ENCODE results near the gene TNFRSF14. TPM values are rescaled to one million over a fixed set of nuclear protein-coding genes. Genes with fewer than 3 reads are reported as not detected.
A peak's percentile ranks its signal among the peaks of the same experiment; 100 is the strongest.

The TNFRSF14 gene
- total RNA-seq, 1 donor from 2014 or later, result 191 TPM

GRCh38 chr1:2526824-2527555 lies 29.2 kb upstream of the TNFRSF14 start:
- H3K4me1 Mint-ChIP-seq (ENCODE audit: low read depth), result peaks cover 31% of the 10 kb centered on the region
- no peaks in the 10 kb centered on the region for H3K9me3 Mint-ChIP-seq
- H3K4me3 Mint-ChIP-seq (ENCODE audit: low read depth), result peak overlapping the region; percentile 19
- peaks cover 23% of the 10 kb centered on the region for H3K27me3 Mint-ChIP-seq (ENCODE audit: low read depth)
- peaks cover 11% of the 10 kb centered on the region for H3K36me3 Mint-ChIP-seq (ENCODE audit: low read depth)
- peak; percentile 38 for DNase-seq (ENCODE audit: low spot score)
- H3K27ac Mint-ChIP-seq, result no peak overlapping the region
- intact Hi-C loops (cut with micrococcal nuclease), result loop anchor here (1.0 to 10.0 kb wide), 7 partner anchors 20 to 395 kb away; partner anchors contain the start of genes FAAP20, MORN1, PEX10 and RER1

- Mint-ChIP-seq H3K4me3 (ENCODE audit: low read depth) (no peak overlapping the region), H3K27me3 (ENCODE audit: low read depth) (peaks cover 25% of the 10 kb centered on the region)
Measured at GRCh38 chr1:2527556-2527860, 28.7 kb upstream of the TNFRSF14 start.

GRCh38 chr1:2528016-2528415 lies 28.2 kb upstream of the TNFRSF14 start:
- Mint-ChIP-seq H3K4me3 (ENCODE audit: low read depth) (no peak overlapping the region), H3K4me1 (ENCODE audit: low read depth) (peaks cover 24% of the 10 kb centered on the region), H3K9me3 (no peaks in the 10 kb centered on the region), H3K27me3 (ENCODE audit: low read depth) (peaks cover 27% of the 10 kb centered on the region), H3K27ac (no peak overlapping the region), H3K36me3 (ENCODE audit: low read depth) (peaks cover 3% of the 10 kb centered on the region)
- no peak for DNase-seq (ENCODE audit: low spot score)
- intact Hi-C loops (cut with micrococcal nuclease), result loop anchor here (5.0 to 10.0 kb wide), 2 partner anchors 213 to 396 kb away; no protein-coding TSS in a partner anchor

More at GRCh38 chr1:2527556-2527860, 28.7 kb upstream of the TNFRSF14 start:
- peaks cover 29% of the 10 kb centered on the region for H3K4me1 Mint-ChIP-seq (ENCODE audit: low read depth)
- intact Hi-C loops (cut with micrococcal nuclease), result loop anchor here (2.0 to 10.0 kb wide), 3 partner anchors 213 to 395 kb away; partner anchors contain the start of gene FAAP20
- peaks cover 6% of the 10 kb centered on the region for H3K36me3 Mint-ChIP-seq (ENCODE audit: low read depth)
- no peak for DNase-seq (ENCODE audit: low spot score)
- H3K9me3 Mint-ChIP-seq, result no peaks in the 10 kb centered on the region
- no peak overlapping the region for H3K27ac Mint-ChIP-seq

- no peak for DNase-seq (ENCODE audit: low spot score)
- H3K36me3 Mint-ChIP-seq (ENCODE audit: low read depth), result peaks cover 3% of the 10 kb centered on the region
- no peak overlapping the region for H3K27ac Mint-ChIP-seq
- peaks cover 32% of the 10 kb centered on the region for H3K27me3 Mint-ChIP-seq (ENCODE audit: low read depth)
- H3K4me1 Mint-ChIP-seq (ENCODE audit: low read depth), result peaks cover 19% of the 10 kb centered on the region
- no peaks in the 10 kb centered on the region for H3K9me3 Mint-ChIP-seq
- intact Hi-C loops (cut with micrococcal nuclease), result loop anchor here (5.0 to 10.0 kb wide), 2 partner anchors 214 to 396 kb away; no protein-coding TSS in a partner anchor
- H3K4me3 Mint-ChIP-seq (ENCODE audit: low read depth), result no peak overlapping the region
Measured at GRCh38 chr1:2528611-2528965, 27.6 kb upstream of the TNFRSF14 start.

- intact Hi-C loops (cut with micrococcal nuclease), result loop anchor here (5.0 to 10.0 kb wide), 2 partner anchors 214 to 397 kb away; no protein-coding TSS in a partner anchor
- no peaks in the 10 kb centered on the region for H3K9me3 Mint-ChIP-seq
- peaks cover 36% of the 10 kb centered on the region for H3K27me3 Mint-ChIP-seq (ENCODE audit: low read depth)
- no peak overlapping the region for H3K27ac Mint-ChIP-seq
- H3K36me3 Mint-ChIP-seq (ENCODE audit: low read depth), result peaks cover 3% of the 10 kb centered on the region
- peak overlapping the region; percentile 49 for H3K4me3 Mint-ChIP-seq (ENCODE audit: low read depth)
- H3K4me1 Mint-ChIP-seq (ENCODE audit: low read depth), result peaks cover 15% of the 10 kb centered on the region
- no peak for DNase-seq (ENCODE audit: low spot score)
Measured at GRCh38 chr1:2528966-2529783, 27.0 kb upstream of the TNFRSF14 start.

GRCh38 chr1:2529784-2530512 lies 26.2 kb upstream of the TNFRSF14 start, which contains the start of gene HES5:
Gene HES5, minus strand, starts transcription at chr1:2530263. Its CDS starts 99 bp downstream, at chr1:2530164.
- DNase-seq (ENCODE audit: low spot score), result no peak
- intact Hi-C loops (cut with micrococcal nuclease), result loop anchor here (5.0 to 10.0 kb wide), 2 partner anchors 215 to 398 kb away; no protein-coding TSS in a partner anchor
- Mint-ChIP-seq H3K4me3 (ENCODE audit: low read depth) (peak within 1 kb of the TSS; percentile 49), H3K27me3 (ENCODE audit: low read depth) (peaks cover 39% of the 10 kb centered on the region), H3K27ac (no peak within 1 kb of the TSS), H3K36me3 (ENCODE audit: low read depth) (peaks cover 3% of the 10 kb centered on the region), H3K4me1 (ENCODE audit: low read depth) (peaks cover 8% of the 10 kb centered on the region), H3K9me3 (no peaks in the 10 kb centered on the region)

- peaks cover 43% of the 10 kb centered on the region for H3K27me3 Mint-ChIP-seq (ENCODE audit: low read depth)
- H3K4me3 Mint-ChIP-seq (ENCODE audit: low read depth), result no peak overlapping the region
- peaks cover 5% of the 10 kb centered on the region for H3K4me1 Mint-ChIP-seq (ENCODE audit: low read depth)
- H3K27ac Mint-ChIP-seq, result no peak overlapping the region
- no peaks in the 10 kb centered on the region for H3K9me3 Mint-ChIP-seq
- H3K36me3 Mint-ChIP-seq (ENCODE audit: low read depth), result no peaks in the 10 kb centered on the region
- no peak for DNase-seq (ENCODE audit: low spot score)
- intact Hi-C loops (cut with micrococcal nuclease), result no loop called here
Measured at GRCh38 chr1:2530513-2531361, 25.4 kb upstream of the TNFRSF14 start.

GRCh38 chr1:2532485-2533160 lies 23.5 kb upstream of the TNFRSF14 start:
- peaks cover 40% of the 10 kb centered on the region for H3K27me3 Mint-ChIP-seq (ENCODE audit: low read depth)
- intact Hi-C loops (cut with micrococcal nuclease), result no loop called here
- H3K4me1 Mint-ChIP-seq (ENCODE audit: low read depth), result no peaks in the 10 kb centered on the region
- H3K27ac Mint-ChIP-seq, result no peak overlapping the region
- H3K4me3 Mint-ChIP-seq (ENCODE audit: low read depth), result no peak overlapping the region
- H3K36me3 Mint-ChIP-seq (ENCODE audit: low read depth), result no peaks in the 10 kb centered on the region
- DNase-seq (ENCODE audit: low spot score), result no peak
- no peaks in the 10 kb centered on the region for H3K9me3 Mint-ChIP-seq

GRCh38 chr1:2533365-2533764 lies 22.8 kb upstream of the TNFRSF14 start:
- Mint-ChIP-seq H3K27ac (no peak overlapping the region), H3K27me3 (ENCODE audit: low read depth) (peaks cover 40% of the 10 kb centered on the region), H3K9me3 (no peaks in the 10 kb centered on the region), H3K36me3 (ENCODE audit: low read depth) (no peaks in the 10 kb centered on the region), H3K4me1 (ENCODE audit: low read depth) (no peaks in the 10 kb centered on the region), H3K4me3 (ENCODE audit: low read depth) (no peak overlapping the region)
- DNase-seq (ENCODE audit: low spot score), result no peak
- intact Hi-C loops (cut with micrococcal nuclease), result no loop called here

- intact Hi-C loops (cut with micrococcal nuclease), result no loop called here
- no peak overlapping the region for H3K27ac Mint-ChIP-seq
- H3K4me1 Mint-ChIP-seq (ENCODE audit: low read depth), result no peaks in the 10 kb centered on the region
- DNase-seq (ENCODE audit: low spot score), result no peak
- H3K36me3 Mint-ChIP-seq (ENCODE audit: low read depth), result no peaks in the 10 kb centered on the region
- peaks cover 36% of the 10 kb centered on the region for H3K27me3 Mint-ChIP-seq (ENCODE audit: low read depth)
- no peaks in the 10 kb centered on the region for H3K9me3 Mint-ChIP-seq
- H3K4me3 Mint-ChIP-seq (ENCODE audit: low read depth), result no peak overlapping the region
Measured at GRCh38 chr1:2534315-2534686, 21.9 kb upstream of the TNFRSF14 start.

- DNase-seq (ENCODE audit: low spot score), result no peak
- Mint-ChIP-seq H3K27ac (no peak overlapping the region), H3K9me3 (no peaks in the 10 kb centered on the region), H3K27me3 (ENCODE audit: low read depth) (peaks cover 36% of the 10 kb centered on the region), H3K4me1 (ENCODE audit: low read depth) (no peaks in the 10 kb centered on the region), H3K4me3 (ENCODE audit: low read depth) (no peak overlapping the region), H3K36me3 (ENCODE audit: low read depth) (no peaks in the 10 kb centered on the region)
- intact Hi-C loops (cut with micrococcal nuclease), result no loop called here
Measured at GRCh38 chr1:2534687-2535441, 21.3 kb upstream of the TNFRSF14 start.

Data from activated T-helper 2 cell treated with anti-CD3 and anti-CD28 coated beads, Interferon-gamma antibody, Interleukin-2, Interleukin-4, amounts not matched to agents 10 μg/mL and 5 μg/mL and 100 μg/mL, durations not matched to agents 14 hours and 24 hours and 36 hours (primary cell).